Gastroesophageal sphincter (tissue), 3 donors: ENCODE results near the gene GFOD2.

Source experiments
- POLR2A ChIP-seq, 2 donors: fragments of 450-650 bp; IDR thresholded peaks; one replicate each; pipeline ENCODE4 v1.6.1; 2017; ENCODE audit warnings: antibody characterized with exemption in 2 of 2, mild to moderate bottlenecking in 2 of 2, moderate library complexity in 1 of 2
- TF ChIP-seq, protein P1 (sequence below), 4 experiments: fragments of 200-600 bp in 2 of 4; fragments of 450-650 bp in 2 of 4; sonication (generic) in 1 of 4; IDR thresholded peaks; one replicate each; pipeline ENCODE4 v1.5.1; 2017 to 2019; ENCODE audit warnings: antibody characterized with exemption in 4 of 4, mild to moderate bottlenecking in 2 of 4, moderate library complexity in 2 of 4

DNA sequence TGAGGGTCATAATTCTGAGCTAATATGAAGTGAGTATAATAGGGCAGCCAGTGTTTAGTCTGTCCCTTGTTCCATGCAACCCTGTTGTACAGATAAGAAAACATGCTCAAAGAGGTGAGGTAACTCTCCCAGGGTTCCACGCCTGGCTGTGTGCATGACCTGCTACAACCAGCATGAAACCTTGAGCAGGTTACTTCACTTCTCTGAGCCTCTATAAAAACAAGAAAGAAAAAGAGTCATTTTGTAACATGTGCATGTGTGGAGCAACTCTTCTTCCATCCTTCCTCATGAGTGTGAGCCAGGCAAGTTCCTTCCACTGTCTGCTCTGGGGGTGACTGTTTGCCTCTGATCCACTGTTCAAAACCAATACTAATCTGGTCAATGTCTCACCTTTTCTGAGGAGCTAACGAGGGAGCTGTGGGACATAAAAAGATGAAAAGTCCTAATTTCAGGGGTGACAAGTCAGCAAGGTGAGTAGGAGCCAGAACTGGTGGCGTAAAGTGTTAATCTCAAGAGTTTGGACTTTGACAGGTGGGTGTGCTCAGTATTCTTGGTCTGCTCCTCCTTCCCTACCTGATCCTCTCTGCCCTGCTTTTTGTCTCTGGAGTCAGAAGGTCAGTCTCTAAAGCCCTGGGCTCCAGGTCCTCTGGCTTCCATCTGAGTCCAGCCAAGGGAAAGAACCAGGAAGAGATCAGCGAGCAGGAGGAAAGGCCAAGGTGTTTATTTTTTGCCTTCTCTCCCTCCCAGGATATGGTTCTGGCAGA is 21.5 kb downstream of the GFOD2 start:
- TF ChIP-seq, protein P1, sequence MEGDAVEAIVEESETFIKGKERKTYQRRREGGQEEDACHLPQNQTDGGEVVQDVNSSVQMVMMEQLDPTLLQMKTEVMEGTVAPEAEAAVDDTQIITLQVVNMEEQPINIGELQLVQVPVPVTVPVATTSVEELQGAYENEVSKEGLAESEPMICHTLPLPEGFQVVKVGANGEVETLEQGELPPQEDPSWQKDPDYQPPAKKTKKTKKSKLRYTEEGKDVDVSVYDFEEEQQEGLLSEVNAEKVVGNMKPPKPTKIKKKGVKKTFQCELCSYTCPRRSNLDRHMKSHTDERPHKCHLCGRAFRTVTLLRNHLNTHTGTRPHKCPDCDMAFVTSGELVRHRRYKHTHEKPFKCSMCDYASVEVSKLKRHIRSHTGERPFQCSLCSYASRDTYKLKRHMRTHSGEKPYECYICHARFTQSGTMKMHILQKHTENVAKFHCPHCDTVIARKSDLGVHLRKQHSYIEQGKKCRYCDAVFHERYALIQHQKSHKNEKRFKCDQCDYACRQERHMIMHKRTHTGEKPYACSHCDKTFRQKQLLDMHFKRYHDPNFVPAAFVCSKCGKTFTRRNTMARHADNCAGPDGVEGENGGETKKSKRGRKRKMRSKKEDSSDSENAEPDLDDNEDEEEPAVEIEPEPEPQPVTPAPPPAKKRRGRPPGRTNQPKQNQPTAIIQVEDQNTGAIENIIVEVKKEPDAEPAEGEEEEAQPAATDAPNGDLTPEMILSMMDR (IDR thresholded peaks at IDR 0.05), result no peak
- TF ChIP-seq POLR2A (IDR thresholded peaks at IDR 0.05), result no peak
